WTC11 (cell line): ENCODE data around the gene SPIRE1. TPM values are rescaled to one million over a fixed set of nuclear protein-coding genes. Genes with fewer than 3 reads are reported as not detected.

Source experiments
- ATAC-seq: fragments of 200-7000 bp; cut with Tn5 transposase; 2 replicates; pipeline ENCODE4 v1.10.0; 2021; ENCODE audit warnings: mild to moderate bottlenecking, moderate library complexity
- CTCF ChIA-PET: fragments of 300-600 bp; sonication (Branson Sonifier 250); formaldehyde crosslinking; loops from one replicate; lab custom pipeline; 2021; ENCODE audit warnings: antibody characterized with exemption; lab: Charles Lee
- POLR2A ChIA-PET: fragments of 350-600 bp; sonication (Branson Sonifier 250); formaldehyde crosslinking; loops from one replicate; lab custom pipeline; 2021; ENCODE audit warnings: antibody characterized with exemption; lab: Charles Lee
- DNase-seq: peaks from one replicate; pipeline ENCODE4 v3.0.0; 2021; ENCODE audit warnings: low spot score
- H3K27ac Mint-ChIP-seq: 2 replicates; pipeline ENCODE4 v1.8.0; 2021; ENCODE audit warnings: mixed read lengths
- H3K27me3 Mint-ChIP-seq: 2 replicates; pipeline ENCODE4 v1.8.0; 2021; ENCODE audit warnings: low read depth, mild to moderate bottlenecking, moderate library complexity, mixed read lengths
- H3K36me3 Mint-ChIP-seq: 2 replicates; pipeline ENCODE4 v1.8.0; 2021; ENCODE audit warnings: mixed read lengths
- H3K4me1 Mint-ChIP-seq: 2 replicates; pipeline ENCODE4 v1.8.0; 2022; ENCODE audit warnings: mixed read lengths
- H3K4me3 Mint-ChIP-seq: 2 replicates; pipeline ENCODE4 v1.8.0; 2021; ENCODE audit warnings: mild to moderate bottlenecking, moderate library complexity, mixed read lengths
- H3K9me3 Mint-ChIP-seq: 2 replicates; pipeline ENCODE4 v1.8.0; 2021; ENCODE audit warnings: mixed read lengths
- ATF2 ChIP-seq: sonication (generic); formaldehyde crosslinking; IDR thresholded peaks from 2 replicates; pipeline ENCODE4 v1.8.1; 2022; ENCODE audit warnings: low read depth, missing genetic modification reagents, borderline replicate concordance
- ATF3 ChIP-seq: sonication (generic); formaldehyde crosslinking; conservative IDR thresholded peaks from 2 replicates; pipeline ENCODE4 v1.8.1; 2022; ENCODE audit warnings: mild to moderate bottlenecking, missing genetic modification reagents
- E2F5 ChIP-seq: sonication (generic); formaldehyde crosslinking; IDR thresholded peaks from 2 replicates; pipeline ENCODE4 v1.8.1; 2022; ENCODE audit warnings: mild to moderate bottlenecking, moderate library complexity, missing genetic modification reagents
- ELF4 ChIP-seq: sonication (generic); formaldehyde crosslinking; IDR thresholded peaks from 2 replicates; pipeline ENCODE4 v1.8.1; 2022; ENCODE audit warnings: low read depth, mild to moderate bottlenecking, moderate library complexity, missing genetic modification reagents
- EMX1 ChIP-seq: fragments of 250-450 bp; sonication (Bioruptor Pico); IDR thresholded peaks from 2 replicates; pipeline ENCODE4 v1.8.0; 2021; ENCODE audit warnings: mild to moderate bottlenecking
- ERG ChIP-seq: fragments of 250-450 bp; sonication (Bioruptor Pico); IDR thresholded peaks from 2 replicates; pipeline ENCODE4 v1.8.0; 2021; ENCODE audit warnings: mild to moderate bottlenecking
- ETV6 ChIP-seq: sonication (generic); formaldehyde crosslinking; IDR thresholded peaks from 2 replicates; pipeline ENCODE4 v1.8.1; 2022; ENCODE audit warnings: mild to moderate bottlenecking, missing genetic modification reagents
- FOXJ3 ChIP-seq: sonication (generic); formaldehyde crosslinking; IDR thresholded peaks from 2 replicates; pipeline ENCODE4 v1.9.0; 2021; ENCODE audit warnings: missing genetic modification reagents, mild to moderate bottlenecking, borderline replicate concordance
- FOXK1 ChIP-seq: sonication (generic); formaldehyde crosslinking; IDR thresholded peaks from 2 replicates; pipeline ENCODE4 v1.8.0; 2022; ENCODE audit warnings: mild to moderate bottlenecking, moderate library complexity, missing genetic modification reagents
- FOXP1 ChIP-seq: sonication (generic); formaldehyde crosslinking; IDR thresholded peaks from 2 replicates; pipeline ENCODE4 v1.8.0; 2022; ENCODE audit warnings: missing genetic modification reagents, mild to moderate bottlenecking, moderate library complexity, borderline replicate concordance
- IRF2 ChIP-seq: sonication (generic); formaldehyde crosslinking; IDR thresholded peaks from 2 replicates; pipeline ENCODE4 v1.8.0; 2022; ENCODE audit warnings: low read depth, missing genetic modification reagents, borderline replicate concordance
- JAZF1 ChIP-seq: fragments of 250-450 bp; sonication (Bioruptor Pico); IDR thresholded peaks from 2 replicates; pipeline ENCODE4 v1.9.0; 2021; ENCODE audit warnings: moderate library complexity, mild to moderate bottlenecking, inconsistent platforms
- JUN ChIP-seq: sonication (generic); formaldehyde crosslinking; IDR thresholded peaks from 2 replicates; pipeline ENCODE4 v1.8.0; 2023; ENCODE audit warnings: mild to moderate bottlenecking, missing genetic modification reagents
- NFATC4 ChIP-seq: fragments of 250-450 bp; sonication (Bioruptor Pico); IDR thresholded peaks from 2 replicates; pipeline ENCODE4 v1.9.0; 2021; ENCODE audit warnings: mild to moderate bottlenecking
- NFE2L1 ChIP-seq: sonication (generic); formaldehyde crosslinking; IDR thresholded peaks from 2 replicates; pipeline ENCODE4 v1.8.1; 2023; ENCODE audit warnings: missing genetic modification reagents
- NFYB ChIP-seq: sonication (generic); formaldehyde crosslinking; conservative IDR thresholded peaks from 2 replicates; pipeline ENCODE4 v1.8.0; 2022; ENCODE audit warnings: low read depth, missing genetic modification reagents
- NR1H2 ChIP-seq: sonication (generic); formaldehyde crosslinking; IDR thresholded peaks from 2 replicates; pipeline ENCODE4 v1.9.0; 2021; ENCODE audit warnings: mild to moderate bottlenecking, moderate library complexity, missing genetic modification reagents
- NR2C2 ChIP-seq: sonication (generic); formaldehyde crosslinking; IDR thresholded peaks from 2 replicates; pipeline ENCODE4 v1.8.0; 2022; ENCODE audit warnings: mild to moderate bottlenecking, missing genetic modification reagents
- SMAD4 ChIP-seq: sonication (generic); formaldehyde crosslinking; IDR thresholded peaks from 2 replicates; pipeline ENCODE4 v1.8.0; 2022; ENCODE audit warnings: mild to moderate bottlenecking, missing genetic modification reagents
- TCF7 ChIP-seq: sonication (generic); formaldehyde crosslinking; IDR thresholded peaks from 2 replicates; pipeline ENCODE4 v1.8.0; 2022; ENCODE audit warnings: mild to moderate bottlenecking, low read depth, missing genetic modification reagents, moderate library complexity
- TEAD4 ChIP-seq: sonication (generic); formaldehyde crosslinking; IDR thresholded peaks from 2 replicates; pipeline ENCODE4 v1.8.0; 2022; ENCODE audit warnings: mild to moderate bottlenecking, missing genetic modification reagents
- USF1 ChIP-seq: sonication (generic); formaldehyde crosslinking; IDR thresholded peaks from 2 replicates; pipeline ENCODE4 v1.8.0; 2022; ENCODE audit warnings: mild to moderate bottlenecking, missing genetic modification reagents
- USF2 ChIP-seq: sonication (generic); formaldehyde crosslinking; IDR thresholded peaks from 2 replicates; pipeline ENCODE4 v1.8.1; 2023; ENCODE audit warnings: mild to moderate bottlenecking, missing genetic modification reagents, moderate library complexity
- ZBTB21 ChIP-seq: sonication (generic); formaldehyde crosslinking; IDR thresholded peaks from 2 replicates; pipeline ENCODE4 v1.8.1; 2023; ENCODE audit warnings: mild to moderate bottlenecking, missing genetic modification reagents, borderline replicate concordance
- ZBTB43 ChIP-seq: sonication (generic); formaldehyde crosslinking; IDR thresholded peaks from 2 replicates; pipeline ENCODE4 v1.8.1; 2023; ENCODE audit warnings: mild to moderate bottlenecking, missing genetic modification reagents
- ZNF138 ChIP-seq: sonication (generic); formaldehyde crosslinking; conservative IDR thresholded peaks from 2 replicates; pipeline ENCODE4 v1.8.1; 2022; ENCODE audit warnings: mild to moderate bottlenecking, moderate library complexity, missing genetic modification reagents
- ZNF317 ChIP-seq: sonication (generic); formaldehyde crosslinking; IDR thresholded peaks from 2 replicates; pipeline ENCODE4 v1.8.1; 2023; ENCODE audit warnings: low read depth, mild to moderate bottlenecking, moderate library complexity, missing genetic modification reagents, borderline replicate concordance
- ZNF671 ChIP-seq: fragments of 250-450 bp; sonication (Bioruptor Pico); IDR thresholded peaks from 2 replicates; pipeline ENCODE4 v1.8.0; 2021; ENCODE audit warnings: mild to moderate bottlenecking
- total RNA-seq: library from RNA; stranded (reverse); gene quantifications from 3 replicates; pipeline ENCODE4 v1.2.3, GENCODE V29; 2021

The SPIRE1 gene
- total RNA-seq, 1 experiment from 2014 or later: 19.3 TPM

GRCh38 chr18:12463191-12463590 lies 194.7 kb downstream of the SPIRE1 start:
- TF ChIP-seq NR1H2 (CRISPR knock-in tag) (no peak), ATF3 (CRISPR knock-in tag) (no peak), IRF2 (CRISPR knock-in tag) (no peak), ZNF138 (no peak), TCF7 (no peak), ZBTB21 (CRISPR knock-in tag) (no peak), EMX1 (CRISPR knock-in tag) (no peak), FOXP1 (CRISPR knock-in tag) (no peak), NR2C2 (CRISPR knock-in tag) (no peak), FOXJ3 (no peak), ATF2 (CRISPR knock-in tag) (no peak), SMAD4 (no peak), NFATC4 (CRISPR knock-in tag) (no peak), NFE2L1 (CRISPR knock-in tag) (no peak), ZBTB43 (CRISPR knock-in tag) (no peak), E2F5 (CRISPR knock-in tag) (no peak), USF2 (no peak)
- peak; percentile 35 for DNase-seq
- Mint-ChIP-seq H3K9me3 (no peaks in the 10 kb centered on the region), H3K27me3 (no peaks in the 10 kb centered on the region), H3K36me3 (peaks cover 3% of the 10 kb centered on the region; the same call in 1 of the 2 replicates), H3K27ac (no peak overlapping the region), H3K4me1 (0 out of 2 replicates have a peak, but pooled peaks cover 3% of the 10 kb centered on the region), H3K4me3 (no peak overlapping the region)
- CTCF ChIA-PET: interaction anchor here (1.5 kb wide), 1 partner anchor 69 kb away, joined by 6 read pairs; no protein-coding TSS in a partner anchor
- POLR2A ChIA-PET: no interaction called here
- ATAC-seq: no peak

GRCh38 chr18:12462242-12462641 lies 195.7 kb downstream of the SPIRE1 start:
- Mint-ChIP-seq H3K36me3 (peaks cover 3% of the 10 kb centered on the region; the same call in 1 of the 2 replicates), H3K4me1 (0 out of 2 replicates have a peak, but pooled peaks cover 3% of the 10 kb centered on the region), H3K4me3 (no peak overlapping the region)
- TF ChIP-seq NFATC4 (CRISPR knock-in tag) (no peak), ZNF317 (CRISPR knock-in tag) (no peak), ERG (CRISPR knock-in tag) (no peak), JAZF1 (CRISPR knock-in tag) (no peak), ZNF671 (CRISPR knock-in tag) (no peak), JUN (no peak), NFYB (CRISPR knock-in tag) (no peak), TEAD4 (CRISPR knock-in tag) (no peak), ETV6 (CRISPR knock-in tag) (no peak), FOXP1 (CRISPR knock-in tag) (no peak), ELF4 (CRISPR knock-in tag) (no peak), USF1 (CRISPR knock-in tag) (no peak), NR2C2 (CRISPR knock-in tag) (no peak), ATF3 (CRISPR knock-in tag) (no peak), ATF2 (CRISPR knock-in tag) (no peak), FOXK1 (no peak)

More at GRCh38 chr18:12462242-12462641, 195.7 kb downstream of the SPIRE1 start:
- no peak for DNase-seq
- Mint-ChIP-seq H3K27me3 (no peaks in the 10 kb centered on the region), H3K9me3 (no peaks in the 10 kb centered on the region), H3K27ac (no peak overlapping the region)
- ATAC-seq: no peak
- ChIA-PET CTCF (interaction anchor here (1.5 kb wide), 1 partner anchor 68 kb away, joined by 6 read pairs; no protein-coding TSS in a partner anchor), POLR2A (no interaction called here)
